Esophagus muscularis mucosa (tissue), 4 donors: ENCODE results near the gene CAST.

ENCODE experiments used
- EP300 ChIP-seq: sonication (generic); formaldehyde crosslinking; IDR thresholded peaks from one replicate; pipeline ENCODE4 v1.6.1; 2017; ENCODE audit warnings: antibody characterized with exemption
- POLR2A ChIP-seq: fragments of 450-650 bp; IDR thresholded peaks from one replicate; pipeline ENCODE4 v1.6.1; 2017; ENCODE audit warnings: antibody characterized with exemption, moderate library complexity, mild to moderate bottlenecking, low read depth
- TF ChIP-seq, protein P1 (sequence below), 3 experiments: fragments of 200-600 bp in 2 of 3; fragments of 450-650 bp in 1 of 3; sonication (generic) in 2 of 3; IDR thresholded peaks; one replicate each; pipeline ENCODE4 v1.5.1; 2017 to 2019; ENCODE audit warnings: antibody characterized with exemption in 3 of 3, mild to moderate bottlenecking in 2 of 3, moderate library complexity in 1 of 3

DNA sequence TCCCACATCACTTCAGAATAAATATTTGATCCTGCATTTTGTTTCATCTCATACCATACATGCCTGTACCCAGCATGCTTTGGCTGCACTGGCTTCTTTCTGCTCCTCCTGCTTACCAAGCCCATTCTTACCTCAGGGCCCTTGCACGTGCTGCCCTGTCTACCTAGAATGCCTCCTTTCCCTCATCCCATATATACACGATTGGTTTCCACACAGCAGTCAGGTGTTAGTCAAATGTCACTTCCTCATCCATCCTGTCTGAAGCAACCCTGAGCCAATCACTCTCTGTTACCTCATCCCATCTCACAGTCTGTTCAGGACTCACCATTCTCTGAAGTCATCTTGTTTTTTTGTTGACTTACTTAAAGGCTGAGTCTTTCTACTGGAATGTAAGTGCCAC is 30.3 kb downstream of the CAST start:
- TF ChIP-seq, protein P1, sequence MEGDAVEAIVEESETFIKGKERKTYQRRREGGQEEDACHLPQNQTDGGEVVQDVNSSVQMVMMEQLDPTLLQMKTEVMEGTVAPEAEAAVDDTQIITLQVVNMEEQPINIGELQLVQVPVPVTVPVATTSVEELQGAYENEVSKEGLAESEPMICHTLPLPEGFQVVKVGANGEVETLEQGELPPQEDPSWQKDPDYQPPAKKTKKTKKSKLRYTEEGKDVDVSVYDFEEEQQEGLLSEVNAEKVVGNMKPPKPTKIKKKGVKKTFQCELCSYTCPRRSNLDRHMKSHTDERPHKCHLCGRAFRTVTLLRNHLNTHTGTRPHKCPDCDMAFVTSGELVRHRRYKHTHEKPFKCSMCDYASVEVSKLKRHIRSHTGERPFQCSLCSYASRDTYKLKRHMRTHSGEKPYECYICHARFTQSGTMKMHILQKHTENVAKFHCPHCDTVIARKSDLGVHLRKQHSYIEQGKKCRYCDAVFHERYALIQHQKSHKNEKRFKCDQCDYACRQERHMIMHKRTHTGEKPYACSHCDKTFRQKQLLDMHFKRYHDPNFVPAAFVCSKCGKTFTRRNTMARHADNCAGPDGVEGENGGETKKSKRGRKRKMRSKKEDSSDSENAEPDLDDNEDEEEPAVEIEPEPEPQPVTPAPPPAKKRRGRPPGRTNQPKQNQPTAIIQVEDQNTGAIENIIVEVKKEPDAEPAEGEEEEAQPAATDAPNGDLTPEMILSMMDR (IDR thresholded peaks at IDR 0.05), result no peak
- TF ChIP-seq POLR2A (no peak), EP300 (no peak)
